Stimulated activated CD4-positive, alpha-beta T cell treated with anti-CD3 and anti-CD28 coated beads, Interleukin-1b, Interleukin-23, amount 100 ng/mL, for 48 hours (primary cell): ENCODE data around the gene TRIM49D1.
"Not testable (repeated sequence)": the region's sequence is repeated elsewhere in the genome, so short reads cannot be mapped to it uniquely, and the experiment has no call there.

Source experiments
- DNase-seq: peaks from one replicate; pipeline ENCODE4 v3.0.0-alpha.2; 2020

TRIM49D1 gene

GRCh38 chr11:89922195-89922660 lies at the start of gene TRIM49D1:
Gene TRIM49D1 (minus strand): TSS chr11:89922245. CDS start chr11:89917710, 4,535 bp downstream.
- no peak for DNase-seq

GRCh38 chr11:89965737-89966136 lies 43.7 kb upstream of the TRIM49D1 start, which contains the start of gene TRIM64:
Gene TRIM64 (plus strand): TSS chr11:89966037. CDS start chr11:89968504, 2,467 bp downstream.
- not testable (repeated sequence) for DNase-seq

- not testable (repeated sequence) for DNase-seq
Measured at GRCh38 chr11:89960833-89961232, 38.8 kb upstream of the TRIM49D1 start.

GRCh38 chr11:89923764-89924163 lies 1.7 kb upstream of the TRIM49D1 start, which contains the start of gene TRIM49D2:
Gene TRIM49D2 (plus strand): TSS chr11:89924064. CDS start chr11:89926762, 2,698 bp downstream.
- DNase-seq, result not testable (repeated sequence)

GRCh38 chr11:89900809-89901208 lies 21.2 kb downstream of the TRIM49D1 start:
- not testable (repeated sequence) for DNase-seq

GRCh38 chr11:89893245-89893644 lies 28.8 kb downstream of the TRIM49D1 start:
- not testable (repeated sequence) for DNase-seq

- DNase-seq, result not testable (repeated sequence)
Measured at GRCh38 chr11:89877511-89877910, 44.5 kb downstream of the TRIM49D1 start.

GRCh38 chr11:89872588-89872987 lies 49.5 kb downstream of the TRIM49D1 start:
- DNase-seq, result not testable (repeated sequence)

GRCh38 chr11:89865223-89865622 lies 56.8 kb downstream of the TRIM49D1 start:
- peak; percentile 1 for DNase-seq

GRCh38 chr11:89863906-89864704 lies 57.9 kb downstream of the TRIM49D1 start:
- DNase-seq, result peak; percentile 1
